ENCODE measurements around the gene PCMTD2. TPM values are rescaled to one million over a fixed set of nuclear protein-coding genes. Genes with fewer than 3 reads are reported as not detected.

PCMTD2 gene
- total and polyA plus RNA-seq, 10 of the 15 experiments (the other 5 are each of a cell fraction or from before 2014, with no cell fraction given) = 6.8 to 36.8 (median 16.5) TPM

DNA sequence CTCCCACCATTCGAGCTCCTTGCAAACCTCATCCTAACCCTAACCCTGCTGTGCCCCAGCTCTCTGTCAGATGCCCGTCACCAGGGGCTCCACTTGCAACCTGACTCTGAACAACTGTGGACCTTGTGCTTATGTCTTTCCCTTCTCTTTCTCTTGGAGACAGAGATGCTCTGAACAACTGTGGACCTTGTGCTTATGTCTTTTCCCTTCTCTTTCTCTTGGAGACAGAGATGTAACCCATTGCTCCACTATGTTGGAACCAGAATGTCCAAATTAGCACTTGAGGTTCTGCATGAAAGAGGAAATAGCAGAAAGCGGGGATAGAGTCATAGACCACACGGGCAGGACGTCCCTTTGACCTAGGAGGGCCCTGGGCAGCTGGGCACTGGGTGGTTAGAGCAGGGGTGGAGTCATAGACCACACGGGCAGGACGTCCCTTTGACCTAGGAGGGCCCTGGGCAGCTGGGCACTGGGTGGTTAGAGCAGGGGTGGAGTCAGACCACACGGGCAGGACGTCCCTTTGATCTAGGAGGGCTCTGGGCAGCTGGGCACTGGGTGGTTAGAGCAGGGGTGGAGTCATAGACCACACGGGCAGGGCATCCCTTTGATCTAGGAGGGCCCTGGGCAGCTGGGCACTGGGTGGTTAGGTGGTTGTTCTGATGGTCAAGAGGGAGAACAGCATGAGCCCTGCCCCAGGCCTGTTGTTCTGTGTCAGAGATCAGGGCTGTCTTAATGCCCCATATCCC, 22.2 kb downstream of the PCMTD2 start (continued):
- TF ChIP-seq, protein P1, sequence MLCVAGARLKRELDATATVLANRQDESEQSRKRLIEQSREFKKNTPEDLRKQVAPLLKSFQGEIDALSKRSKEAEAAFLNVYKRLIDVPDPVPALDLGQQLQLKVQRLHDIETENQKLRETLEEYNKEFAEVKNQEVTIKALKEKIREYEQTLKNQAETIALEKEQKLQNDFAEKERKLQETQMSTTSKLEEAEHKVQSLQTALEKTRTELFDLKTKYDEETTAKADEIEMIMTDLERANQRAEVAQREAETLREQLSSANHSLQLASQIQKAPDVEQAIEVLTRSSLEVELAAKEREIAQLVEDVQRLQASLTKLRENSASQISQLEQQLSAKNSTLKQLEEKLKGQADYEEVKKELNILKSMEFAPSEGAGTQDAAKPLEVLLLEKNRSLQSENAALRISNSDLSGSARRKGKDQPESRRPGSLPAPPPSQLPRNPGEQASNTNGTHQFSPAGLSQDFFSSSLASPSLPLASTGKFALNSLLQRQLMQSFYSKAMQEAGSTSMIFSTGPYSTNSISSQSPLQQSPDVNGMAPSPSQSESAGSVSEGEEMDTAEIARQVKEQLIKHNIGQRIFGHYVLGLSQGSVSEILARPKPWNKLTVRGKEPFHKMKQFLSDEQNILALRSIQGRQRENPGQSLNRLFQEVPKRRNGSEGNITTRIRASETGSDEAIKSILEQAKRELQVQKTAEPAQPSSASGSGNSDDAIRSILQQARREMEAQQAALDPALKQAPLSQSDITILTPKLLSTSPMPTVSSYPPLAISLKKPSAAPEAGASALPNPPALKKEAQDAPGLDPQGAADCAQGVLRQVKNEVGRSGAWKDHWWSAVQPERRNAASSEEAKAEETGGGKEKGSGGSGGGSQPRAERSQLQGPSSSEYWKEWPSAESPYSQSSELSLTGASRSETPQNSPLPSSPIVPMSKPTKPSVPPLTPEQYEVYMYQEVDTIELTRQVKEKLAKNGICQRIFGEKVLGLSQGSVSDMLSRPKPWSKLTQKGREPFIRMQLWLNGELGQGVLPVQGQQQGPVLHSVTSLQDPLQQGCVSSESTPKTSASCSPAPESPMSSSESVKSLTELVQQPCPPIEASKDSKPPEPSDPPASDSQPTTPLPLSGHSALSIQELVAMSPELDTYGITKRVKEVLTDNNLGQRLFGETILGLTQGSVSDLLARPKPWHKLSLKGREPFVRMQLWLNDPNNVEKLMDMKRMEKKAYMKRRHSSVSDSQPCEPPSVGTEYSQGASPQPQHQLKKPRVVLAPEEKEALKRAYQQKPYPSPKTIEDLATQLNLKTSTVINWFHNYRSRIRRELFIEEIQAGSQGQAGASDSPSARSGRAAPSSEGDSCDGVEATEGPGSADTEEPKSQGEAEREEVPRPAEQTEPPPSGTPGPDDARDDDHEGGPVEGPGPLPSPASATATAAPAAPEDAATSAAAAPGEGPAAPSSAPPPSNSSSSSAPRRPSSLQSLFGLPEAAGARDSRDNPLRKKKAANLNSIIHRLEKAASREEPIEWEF (IDR thresholded peaks at IDR 0.05; ENCODE audit: insufficient replicate concordance, low read depth, low read length) = no peak
- TF ChIP-seq CBX3 (IDR thresholded peaks at IDR 0.05; ENCODE audit: borderline replicate concordance, low read depth) = no peak
- TF ChIP-seq, protein P2, sequence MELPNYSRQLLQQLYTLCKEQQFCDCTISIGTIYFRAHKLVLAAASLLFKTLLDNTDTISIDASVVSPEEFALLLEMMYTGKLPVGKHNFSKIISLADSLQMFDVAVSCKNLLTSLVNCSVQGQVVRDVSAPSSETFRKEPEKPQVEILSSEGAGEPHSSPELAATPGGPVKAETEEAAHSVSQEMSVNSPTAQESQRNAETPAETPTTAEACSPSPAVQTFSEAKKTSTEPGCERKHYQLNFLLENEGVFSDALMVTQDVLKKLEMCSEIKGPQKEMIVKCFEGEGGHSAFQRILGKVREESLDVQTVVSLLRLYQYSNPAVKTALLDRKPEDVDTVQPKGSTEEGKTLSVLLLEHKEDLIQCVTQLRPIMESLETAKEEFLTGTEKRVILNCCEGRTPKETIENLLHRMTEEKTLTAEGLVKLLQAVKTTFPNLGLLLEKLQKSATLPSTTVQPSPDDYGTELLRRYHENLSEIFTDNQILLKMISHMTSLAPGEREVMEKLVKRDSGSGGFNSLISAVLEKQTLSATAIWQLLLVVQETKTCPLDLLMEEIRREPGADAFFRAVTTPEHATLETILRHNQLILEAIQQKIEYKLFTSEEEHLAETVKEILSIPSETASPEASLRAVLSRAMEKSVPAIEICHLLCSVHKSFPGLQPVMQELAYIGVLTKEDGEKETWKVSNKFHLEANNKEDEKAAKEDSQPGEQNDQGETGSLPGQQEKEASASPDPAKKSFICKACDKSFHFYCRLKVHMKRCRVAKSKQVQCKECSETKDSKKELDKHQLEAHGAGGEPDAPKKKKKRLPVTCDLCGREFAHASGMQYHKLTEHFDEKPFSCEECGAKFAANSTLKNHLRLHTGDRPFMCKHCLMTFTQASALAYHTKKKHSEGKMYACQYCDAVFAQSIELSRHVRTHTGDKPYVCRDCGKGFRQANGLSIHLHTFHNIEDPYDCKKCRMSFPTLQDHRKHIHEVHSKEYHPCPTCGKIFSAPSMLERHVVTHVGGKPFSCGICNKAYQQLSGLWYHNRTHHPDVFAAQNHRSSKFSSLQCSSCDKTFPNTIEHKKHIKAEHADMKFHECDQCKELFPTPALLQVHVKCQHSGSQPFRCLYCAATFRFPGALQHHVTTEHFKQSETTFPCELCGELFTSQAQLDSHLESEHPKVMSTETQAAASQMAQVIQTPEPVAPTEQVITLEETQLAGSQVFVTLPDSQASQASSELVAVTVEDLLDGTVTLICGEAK (IDR thresholded peaks at IDR 0.05; ENCODE audit: borderline replicate concordance) = no peak
- TF ChIP-seq, protein P3, sequence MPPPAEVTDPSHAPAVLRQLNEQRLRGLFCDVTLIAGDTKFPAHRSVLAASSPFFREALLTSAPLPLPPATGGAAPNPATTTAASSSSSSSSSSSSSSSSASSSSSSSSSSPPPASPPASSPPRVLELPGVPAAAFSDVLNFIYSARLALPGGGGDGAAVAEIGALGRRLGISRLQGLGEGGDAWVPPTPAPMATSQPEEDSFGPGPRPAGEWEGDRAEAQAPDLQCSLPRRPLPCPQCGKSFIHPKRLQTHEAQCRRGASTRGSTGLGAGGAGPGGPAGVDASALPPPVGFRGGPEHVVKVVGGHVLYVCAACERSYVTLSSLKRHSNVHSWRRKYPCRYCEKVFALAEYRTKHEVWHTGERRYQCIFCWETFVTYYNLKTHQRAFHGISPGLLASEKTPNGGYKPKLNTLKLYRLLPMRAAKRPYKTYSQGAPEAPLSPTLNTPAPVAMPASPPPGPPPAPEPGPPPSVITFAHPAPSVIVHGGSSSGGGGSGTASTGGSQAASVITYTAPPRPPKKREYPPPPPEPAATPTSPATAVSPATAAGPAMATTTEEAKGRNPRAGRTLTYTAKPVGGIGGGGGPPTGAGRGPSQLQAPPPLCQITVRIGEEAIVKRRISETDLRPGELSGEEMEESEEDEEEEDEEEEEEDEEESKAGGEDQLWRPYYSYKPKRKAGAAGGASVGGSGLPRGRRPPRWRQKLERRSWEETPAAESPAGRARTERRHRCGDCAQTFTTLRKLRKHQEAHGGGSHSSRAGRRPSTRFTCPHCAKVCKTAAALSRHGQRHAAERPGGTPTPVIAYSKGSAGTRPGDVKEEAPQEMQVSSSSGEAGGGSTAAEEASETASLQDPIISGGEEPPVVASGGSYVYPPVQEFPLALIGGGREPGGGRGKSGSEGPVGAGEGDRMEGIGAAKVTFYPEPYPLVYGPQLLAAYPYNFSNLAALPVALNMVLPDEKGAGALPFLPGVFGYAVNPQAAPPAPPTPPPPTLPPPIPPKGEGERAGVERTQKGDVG (CRISPR knock-in tag; IDR thresholded peaks at IDR 0.05) = no peak
- TF ChIP-seq ZNF622 (IDR thresholded peaks at IDR 0.05) = no peak
- TF ChIP-seq HDGF (IDR thresholded peaks at IDR 0.05) = no peak
- TF ChIP-seq, protein P4, sequence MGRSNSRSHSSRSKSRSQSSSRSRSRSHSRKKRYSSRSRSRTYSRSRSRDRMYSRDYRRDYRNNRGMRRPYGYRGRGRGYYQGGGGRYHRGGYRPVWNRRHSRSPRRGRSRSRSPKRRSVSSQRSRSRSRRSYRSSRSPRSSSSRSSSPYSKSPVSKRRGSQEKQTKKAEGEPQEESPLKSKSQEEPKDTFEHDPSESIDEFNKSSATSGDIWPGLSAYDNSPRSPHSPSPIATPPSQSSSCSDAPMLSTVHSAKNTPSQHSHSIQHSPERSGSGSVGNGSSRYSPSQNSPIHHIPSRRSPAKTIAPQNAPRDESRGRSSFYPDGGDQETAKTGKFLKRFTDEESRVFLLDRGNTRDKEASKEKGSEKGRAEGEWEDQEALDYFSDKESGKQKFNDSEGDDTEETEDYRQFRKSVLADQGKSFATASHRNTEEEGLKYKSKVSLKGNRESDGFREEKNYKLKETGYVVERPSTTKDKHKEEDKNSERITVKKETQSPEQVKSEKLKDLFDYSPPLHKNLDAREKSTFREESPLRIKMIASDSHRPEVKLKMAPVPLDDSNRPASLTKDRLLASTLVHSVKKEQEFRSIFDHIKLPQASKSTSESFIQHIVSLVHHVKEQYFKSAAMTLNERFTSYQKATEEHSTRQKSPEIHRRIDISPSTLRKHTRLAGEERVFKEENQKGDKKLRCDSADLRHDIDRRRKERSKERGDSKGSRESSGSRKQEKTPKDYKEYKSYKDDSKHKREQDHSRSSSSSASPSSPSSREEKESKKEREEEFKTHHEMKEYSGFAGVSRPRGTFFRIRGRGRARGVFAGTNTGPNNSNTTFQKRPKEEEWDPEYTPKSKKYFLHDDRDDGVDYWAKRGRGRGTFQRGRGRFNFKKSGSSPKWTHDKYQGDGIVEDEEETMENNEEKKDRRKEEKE (IDR thresholded peaks at IDR 0.05) = no peak
- TF ChIP-seq CHD2 (IDR thresholded peaks at IDR 0.05; ENCODE audit: borderline replicate concordance, low read depth, low read length) = no peak
- no peak for TF ChIP-seq RAD51 (IDR thresholded peaks at IDR 0.05)
- no peak for TF ChIP-seq SIN3A (IDR thresholded peaks at IDR 0.05; ENCODE audit: low read depth, low read length)
- no peak for TF ChIP-seq KLF5 (IDR thresholded peaks at IDR 0.05; ENCODE audit: partially characterized antibody)
- no peak for TF ChIP-seq CBX5 (IDR thresholded peaks at IDR 0.05; ENCODE audit: low read depth)

Measured in GM12878 (cell line).